Heart left ventricle (tissue), 13 donors: Measurements from ENCODE around the gene STARD3.

Experiments
- CTCF ChIP-seq, 12 donors: fragments of 200-600 bp; sonication (generic) in 4 of 12; IDR thresholded peaks; one replicate each; pipeline versions ENCODE4 v1.5.0 to v1.8.0; 2018 to 2022; ENCODE audit warnings: antibody characterized with exemption in 12 of 12, mild to moderate bottlenecking in 5 of 12
- POLR2A ChIP-seq, 2 donors: fragments of 450-650 bp; IDR thresholded peaks; one replicate each; pipeline ENCODE4 v1.6.1; 2017; ENCODE audit warnings: antibody characterized with exemption in 2 of 2, mild to moderate bottlenecking in 2 of 2, moderate library complexity in 2 of 2
- donor health status: ischemic (EF 13 %, LVEDD 7.1; RV severe dilation, severe dysfunction).
- donor health status: DM: no; HTN: yes; CAD: no.
- donor health status: DM: no; HTN: no; CAD: no.
- donor health status: ischemic (EF 25% LVEDD 6.9; RV normal size, moderate dysfunction).
- donor health status: ischemic (EF 25% LVEDD 5.7; RV mildly dilated, moderate dysfunction).
- donor health status: ischemic (EF 35%, LVEDD 5.7; RV mildly dilated, moderate dysfunction).
- donor health status: nonischemic (EF 11% LVEDD 7.7; RV severe dilation, severe dysfunction).
- donor health status: DM: yes; HTN: yes; CAD: no.
- donor health status: PGD.
- donor health status: ischemic (EF 29% LVEDD 5.4; RV normal size, mild dysfunction).
- donor health status: nonischemic (EF 23%, LVEDD 6.1; RV moderate dilation, normal function).

- TF ChIP-seq POLR2A (IDR thresholded peaks at IDR 0.05): no peak
- TF ChIP-seq CTCF (IDR thresholded peaks at IDR 0.05): no peak
Measured at GRCh38 chr17:39688945-39689344, 52.0 kb downstream of the STARD3 start.
